OCI-LY7 (cell line): ENCODE measurements around the gene ANKRD11. TPM values are rescaled to one million over a fixed set of nuclear protein-coding genes. Genes with fewer than 3 reads are reported as not detected.

Source experiments
- BruUV-seq: library from RNA; stranded (reverse); fragments of 400-500 nt; replicated peaks from 2 replicates; lab custom pipeline; 2021; lab: Mats Ljungman, UMichigan
- CTCF ChIA-PET: fragments of 300-600 bp; sonication (Branson Sonifier 250); formaldehyde crosslinking; loops from one replicate; lab custom pipeline; 2022; ENCODE audit warnings: antibody characterized with exemption; ENCODE audit not compliant: unreplicated experiment; lab: Charles Lee
- POLR2A ChIA-PET: fragments of 300-600 bp; sonication (Branson Sonifier 250); formaldehyde crosslinking; loops from one replicate; lab custom pipeline; 2022; ENCODE audit warnings: antibody characterized with exemption; lab: Charles Lee
- DNase-seq: peaks from one replicate; pipeline ENCODE4 v3.0.0-alpha.2; 2015; ENCODE audit warnings: low spot score
- H2AFZ ChIP-seq: fragments of 200-600 bp; sonication (generic), shearing (Covaris generic); 2 replicates; pipeline ENCODE4 v1.6.1; 2014; ENCODE audit warnings: mild to moderate bottlenecking, antibody characterized with exemption, low read length, moderate library complexity
- H3K27ac ChIP-seq: fragments of 200-600 bp; sonication (generic); 2 replicates; pipeline ENCODE4 v1.5.1; 2014; ENCODE audit warnings: mixed run types, low read depth, mild to moderate bottlenecking, moderate library complexity, low read length, inconsistent platforms; ENCODE audit not compliant: poor library complexity, severe bottlenecking
- H3K36me3 ChIP-seq: fragments of 200-600 bp; sonication (generic); 2 replicates; pipeline ENCODE4 v1.6.1; 2014; ENCODE audit warnings: mild to moderate bottlenecking, antibody characterized with exemption, low read length, moderate library complexity, mixed read lengths; ENCODE audit not compliant: insufficient read depth
- H3K4me1 ChIP-seq: fragments of 200-600 bp; sonication (generic); 2 replicates; pipeline ENCODE4 v1.5.1; 2014; ENCODE audit warnings: mild to moderate bottlenecking, low read length; ENCODE audit not compliant: insufficient read depth, poor library complexity, severe bottlenecking
- H3K4me2 ChIP-seq: fragments of 200-600 bp; sonication (generic); 2 replicates; pipeline ENCODE4 v1.6.1; 2014; ENCODE audit warnings: mild to moderate bottlenecking, low read length
- H3K4me3 ChIP-seq: fragments of 200-600 bp; sonication (generic); 2 replicates; pipeline ENCODE4 v1.5.1; 2014; ENCODE audit warnings: mild to moderate bottlenecking, low read depth, low read length; ENCODE audit not compliant: poor library complexity, severe bottlenecking
- H3K79me2 ChIP-seq: fragments of 200-600 bp; sonication (generic); 2 replicates; pipeline ENCODE4 v1.6.1; 2016; ENCODE audit warnings: low read depth, mild to moderate bottlenecking, low read length, moderate library complexity, mixed read lengths; ENCODE audit not compliant: insufficient read depth
- H3K9me2 ChIP-seq: fragments of 200-600 bp; sonication (generic); 2 replicates; pipeline ENCODE4 v1.6.1; 2016; ENCODE audit warnings: mild to moderate bottlenecking, low read length, mixed read lengths; ENCODE audit not compliant: insufficient read depth
- H3K9me3 ChIP-seq: fragments of 200-600 bp; sonication (generic); 2 replicates; pipeline ENCODE4 v1.6.1; 2014; ENCODE audit warnings: mild to moderate bottlenecking, mixed run types, low read length, mixed read lengths
- H4K20me1 ChIP-seq: fragments of 200-600 bp; sonication (generic); 2 replicates; pipeline ENCODE4 v1.6.1; 2014; ENCODE audit warnings: mild to moderate bottlenecking, antibody characterized with exemption, low read length, moderate library complexity, mixed read lengths; ENCODE audit not compliant: insufficient read depth
- CTCF ChIP-seq: fragments of 200-600 bp; sonication (generic); conservative IDR thresholded peaks from 2 replicates; pipeline ENCODE4 v1.5.1; 2014; ENCODE audit warnings: mild to moderate bottlenecking, antibody characterized with exemption, low read length, moderate library complexity, mixed read lengths
- EZH2phosphoT487 ChIP-seq: fragments of 200-600 bp; sonication (generic); IDR thresholded peaks from 2 replicates; pipeline ENCODE4 v1.6.1; 2018; ENCODE audit warnings: low read depth, borderline replicate concordance, mild to moderate bottlenecking, mixed run types, antibody characterized with exemption, low read length, moderate library complexity, mixed read lengths
- intact Hi-C: fragments of 100-400 bp; cut with micrococcal nuclease; formaldehyde crosslinking; loops from one replicate; pipeline ENCODE4 v1.10.0; 2022; ENCODE audit not compliant: unreplicated experiment
- total RNA-seq, 2 experiments: library from RNA; depleted of rRNA in 1 of 2; stranded (reverse); fragments of >200 nt in 1 of 2; shearing (Covaris generic) in 1 of 2; gene quantifications; 2 replicates each; pipeline ENCODE4 v1.2.3, GENCODE V29; 2014 to 2022

The ANKRD11 gene
- total RNA-seq, 2 experiments from 2014 or later: 89.1 to 251 TPM

- Histone ChIP-seq H3K9me3 (no peaks in the 10 kb centered on the region), H2AFZ (no peak overlapping the region), H3K4me2 (no peak overlapping the region), H4K20me1 (peaks cover 34% of the 10 kb centered on the region), H3K4me3 (no peak overlapping the region), H3K9me2 (no peaks in the 10 kb centered on the region), H3K27ac (no peak overlapping the region), H3K79me2 (peaks cover 98% of the 10 kb centered on the region), H3K4me1 (peaks cover 25% of the 10 kb centered on the region), H3K36me3 (peaks cover 14% of the 10 kb centered on the region)
- intact Hi-C loops: no loop called here
- TF ChIP-seq EZH2phosphoT487: no peak
- no peak for TF ChIP-seq CTCF
- BruUV-seq: no TSS peak
- ChIA-PET CTCF (no interaction called here), POLR2A (interaction anchor here (1.0 kb wide), 1 partner anchor 8 kb away, joined by 3 read pairs; no protein-coding TSS in a partner anchor)
- no peak for DNase-seq
Observed at GRCh38 chr16:89410794-89411309, 79.5 kb downstream of the ANKRD11 start.

GRCh38 chr16:89410322-89410721 is 80.0 kb downstream of the ANKRD11 start:
- ChIA-PET POLR2A (interaction anchor here (1.0 kb wide), 1 partner anchor 8 kb away, joined by 3 read pairs; no protein-coding TSS in a partner anchor), CTCF (no interaction called here)
- DNase-seq: no peak
- intact Hi-C loops: no loop called here
- TF ChIP-seq EZH2phosphoT487: no peak
- no peak for TF ChIP-seq CTCF
- Histone ChIP-seq H3K9me3 (no peaks in the 10 kb centered on the region), H3K79me2 (peaks cover 98% of the 10 kb centered on the region), H3K4me3 (no peak overlapping the region), H3K36me3 (peaks cover 10% of the 10 kb centered on the region; the same call in 1 of the 2 replicates), H3K27ac (no peak overlapping the region), H3K4me1 (peaks cover 25% of the 10 kb centered on the region), H3K9me2 (no peaks in the 10 kb centered on the region), H2AFZ (no peak overlapping the region), H4K20me1 (peaks cover 33% of the 10 kb centered on the region), H3K4me2 (no peak overlapping the region)
- BruUV-seq: no TSS peak

GRCh38 chr16:89409161-89409711 is 81.1 kb downstream of the ANKRD11 start:
- intact Hi-C loops: no loop called here
- Histone ChIP-seq H3K36me3 (peaks cover 5% of the 10 kb centered on the region; the same call in 1 of the 2 replicates), H3K4me2 (no peak overlapping the region; the same call in 1 of the 2 replicates), H3K27ac (no peak overlapping the region), H3K9me2 (no peaks in the 10 kb centered on the region), H3K4me1 (peaks cover 28% of the 10 kb centered on the region), H3K9me3 (no peaks in the 10 kb centered on the region), H2AFZ (no peak overlapping the region), H3K4me3 (no peak overlapping the region), H3K79me2 (peaks cover 98% of the 10 kb centered on the region), H4K20me1 (peaks cover 33% of the 10 kb centered on the region)
- BruUV-seq: no TSS peak
- TF ChIP-seq EZH2phosphoT487: no peak
- CTCF ChIA-PET: no interaction called here
- POLR2A ChIA-PET: no interaction called here
- no peak for DNase-seq
